A549 (cell line): Measurements from ENCODE around the gene CDK14.

Source experiments
- CTCF ChIP-seq: fragments of >200 bp; sonication (Bioruptor Twin); formaldehyde crosslinking; IDR thresholded peaks from 3 replicates; pipeline ENCODE4 v1.5.1; 2016
- POLR2A ChIP-seq: IDR thresholded peaks from 2 replicates; pipeline ENCODE4 v1.6.1; 2012; ENCODE audit warnings: mild to moderate bottlenecking, low read length
- RNF2 ChIP-seq: fragments of 200-600 bp; sonication (generic); IDR thresholded peaks from 2 replicates; pipeline ENCODE4 v1.6.1; 2016; ENCODE audit warnings: low read depth, mild to moderate bottlenecking, antibody characterized with exemption, moderate library complexity, borderline replicate concordance

- TF ChIP-seq CTCF (no peak), POLR2A (no peak), RNF2 (no peak)
Observed at GRCh38 chr7:91239772-91240171, 643.7 kb downstream of the CDK14 start.
